Muscle layer of colon (tissue), 2 donors: Measurements from ENCODE around the gene STK40.

ENCODE experiments used
- H3K27ac ChIP-seq: one replicate; pipeline ENCODE4 v1.7.0; 2013; ENCODE audit warnings: low read depth, mild to moderate bottlenecking, low read length, moderate library complexity
- H3K27me3 ChIP-seq, 2 donors: one replicate each; pipeline ENCODE4 v1.7.0; 2013; ENCODE audit warnings: low read length in 2 of 2, mild to moderate bottlenecking in 2 of 2; ENCODE audit not compliant: insufficient read depth in 2 of 2, control insufficient read depth in 1 of 2
- H3K36me3 ChIP-seq: one replicate; pipeline ENCODE4 v1.7.0; 2013; ENCODE audit warnings: mild to moderate bottlenecking, low read length; ENCODE audit not compliant: insufficient read depth
- H3K4me1 ChIP-seq: one replicate; pipeline ENCODE4 v1.7.0; 2013; ENCODE audit warnings: mild to moderate bottlenecking, low read length; ENCODE audit not compliant: insufficient read depth
- H3K4me3 ChIP-seq, 2 donors: one replicate each; pipeline ENCODE4 v1.7.0; 2013; ENCODE audit warnings: low read length in 2 of 2, low read depth in 1 of 2, mild to moderate bottlenecking in 1 of 2, moderate library complexity in 1 of 2
- H3K9ac ChIP-seq: one replicate; pipeline ENCODE4 v1.7.0; 2013; ENCODE audit warnings: low read length
- H3K9me3 ChIP-seq: one replicate; pipeline ENCODE4 v1.7.0; 2013; ENCODE audit warnings: mild to moderate bottlenecking, low read length
- donor health status: abdominal sarcoma.
- donor health status: Adenocarcinoma of cecum.

STK40 gene

GRCh38 chr1:36383240-36383639, 2.5 kb downstream of the STK40 start:
- H3K27ac ChIP-seq: no peak overlapping the region

GRCh38 chr1:36382669-36383068, 3.1 kb downstream of the STK40 start:
- peaks cover 61% of the 10 kb centered on the region for H3K4me1 ChIP-seq
- no peaks in the 10 kb centered on the region for H3K9me3 ChIP-seq
- no peak overlapping the region for H3K27ac ChIP-seq
- no peaks in the 10 kb centered on the region for H3K36me3 ChIP-seq
- H3K27me3 ChIP-seq: no peaks in the 10 kb centered on the region
- no peak overlapping the region for H3K9ac ChIP-seq
- no peak overlapping the region for H3K4me3 ChIP-seq

More at GRCh38 chr1:36383240-36383639, 2.5 kb downstream of the STK40 start:
- no peaks in the 10 kb centered on the region for H3K9me3 ChIP-seq
- H3K4me1 ChIP-seq: peaks cover 61% of the 10 kb centered on the region
- H3K4me3 ChIP-seq: no peak overlapping the region
- no peaks in the 10 kb centered on the region for H3K27me3 ChIP-seq
- no peak overlapping the region for H3K9ac ChIP-seq
- no peaks in the 10 kb centered on the region for H3K36me3 ChIP-seq

GRCh38 chr1:36382231-36382630, 3.5 kb downstream of the STK40 start:
- Histone ChIP-seq H3K4me3 (no peak overlapping the region), H3K27ac (no peak overlapping the region), H3K27me3 (no peaks in the 10 kb centered on the region), H3K9me3 (no peaks in the 10 kb centered on the region), H3K9ac (no peak overlapping the region), H3K4me1 (peaks cover 57% of the 10 kb centered on the region), H3K36me3 (no peaks in the 10 kb centered on the region)

GRCh38 chr1:36381405-36381804, 4.3 kb downstream of the STK40 start:
- Histone ChIP-seq H3K9me3 (no peaks in the 10 kb centered on the region), H3K4me3 (no peak overlapping the region), H3K4me1 (peaks cover 52% of the 10 kb centered on the region), H3K27ac (no peak overlapping the region), H3K36me3 (no peaks in the 10 kb centered on the region), H3K27me3 (no peaks in the 10 kb centered on the region), H3K9ac (no peak overlapping the region)

- Histone ChIP-seq H3K4me1 (peaks cover 52% of the 10 kb centered on the region), H3K9me3 (no peaks in the 10 kb centered on the region), H3K27ac (no peak overlapping the region), H3K36me3 (no peaks in the 10 kb centered on the region), H3K9ac (no peak overlapping the region), H3K4me3 (no peak overlapping the region), H3K27me3 (no peaks in the 10 kb centered on the region)
Measured at GRCh38 chr1:36380782-36381181, 4.9 kb downstream of the STK40 start.

- peaks cover 56% of the 10 kb centered on the region for H3K4me1 ChIP-seq
- no peak overlapping the region for H3K27ac ChIP-seq
- no peaks in the 10 kb centered on the region for H3K36me3 ChIP-seq
- no peaks in the 10 kb centered on the region for H3K27me3 ChIP-seq
- no peak overlapping the region for H3K4me3 ChIP-seq
- no peak overlapping the region for H3K9ac ChIP-seq
- no peaks in the 10 kb centered on the region for H3K9me3 ChIP-seq
Measured at GRCh38 chr1:36380143-36380619, 5.5 kb downstream of the STK40 start.

- H3K27ac ChIP-seq: no peak overlapping the region
- no peaks in the 10 kb centered on the region for H3K27me3 ChIP-seq
- no peak overlapping the region for H3K9ac ChIP-seq
- H3K36me3 ChIP-seq: no peaks in the 10 kb centered on the region
- H3K9me3 ChIP-seq: no peaks in the 10 kb centered on the region
- H3K4me3 ChIP-seq: no peak overlapping the region
- H3K4me1 ChIP-seq: peaks cover 58% of the 10 kb centered on the region
Measured at GRCh38 chr1:36377791-36378492, 7.8 kb downstream of the STK40 start.

- Histone ChIP-seq H3K4me1 (peaks cover 44% of the 10 kb centered on the region), H3K36me3 (peaks cover 2% of the 10 kb centered on the region), H3K27ac (no peak overlapping the region), H3K4me3 (no peak overlapping the region), H3K27me3 (no peaks in the 10 kb centered on the region), H3K9me3 (no peaks in the 10 kb centered on the region), H3K9ac (peak overlapping the region; percentile 18)
Measured at GRCh38 chr1:36372617-36373016, 13.1 kb downstream of the STK40 start.

GRCh38 chr1:36369061-36369861, 16.5 kb downstream of the STK40 start:
- Histone ChIP-seq H3K9ac (no peak overlapping the region), H3K27ac (no peak overlapping the region), H3K4me3 (no peak overlapping the region), H3K9me3 (no peaks in the 10 kb centered on the region), H3K4me1 (peaks cover 46% of the 10 kb centered on the region), H3K27me3 (no peaks in the 10 kb centered on the region), H3K36me3 (peaks cover 7% of the 10 kb centered on the region)

GRCh38 chr1:36367798-36368197, 17.9 kb downstream of the STK40 start:
- Histone ChIP-seq H3K4me1 (peaks cover 31% of the 10 kb centered on the region), H3K36me3 (peaks cover 9% of the 10 kb centered on the region), H3K27me3 (no peaks in the 10 kb centered on the region), H3K9me3 (no peaks in the 10 kb centered on the region), H3K4me3 (no peak overlapping the region), H3K9ac (no peak overlapping the region), H3K27ac (no peak overlapping the region)

- no peak overlapping the region for H3K4me3 ChIP-seq
- H3K9me3 ChIP-seq: no peaks in the 10 kb centered on the region
- no peak overlapping the region for H3K27ac ChIP-seq
- H3K4me1 ChIP-seq: peaks cover 27% of the 10 kb centered on the region
- H3K9ac ChIP-seq: no peak overlapping the region
- H3K36me3 ChIP-seq: peaks cover 17% of the 10 kb centered on the region
- no peaks in the 10 kb centered on the region for H3K27me3 ChIP-seq
Measured at GRCh38 chr1:36367066-36367465, 18.7 kb downstream of the STK40 start.
